SK-N-SH treated with all-trans-retinoic acid at 6 μM for 48 hours (cell line): ENCODE results near the gene ACADVL.

Experiments used
- ATAC-seq: fragments of 200-7000 bp; cut with Tn5 transposase; 3 replicates; pipeline ENCODE4 v1.9.1; 2020; ENCODE audit warnings: mild to moderate bottlenecking, moderate library complexity
- BACH2 ChIP-seq: fragments of 250-450 bp; sonication (Bioruptor Pico); IDR thresholded peaks from 2 replicates; pipeline ENCODE4 v1.9.0; 2021; ENCODE audit warnings: mild to moderate bottlenecking, borderline replicate concordance
- CSDC2 ChIP-seq: fragments of 250-450 bp; sonication (Bioruptor Pico); IDR thresholded peaks from 2 replicates; pipeline ENCODE4 v1.5.0; 2020; ENCODE audit warnings: mild to moderate bottlenecking, moderate library complexity
- ESRRG ChIP-seq: fragments of 250-450 bp; sonication (Bioruptor Pico); IDR thresholded peaks from 2 replicates; pipeline ENCODE4 v1.6.1; 2021; ENCODE audit warnings: mild to moderate bottlenecking
- GLIS3 ChIP-seq: fragments of 250-450 bp; sonication (Bioruptor Pico); IDR thresholded peaks from 2 replicates; pipeline ENCODE4 v1.5.0; 2020; ENCODE audit warnings: mild to moderate bottlenecking, moderate library complexity
- OSR1 ChIP-seq: fragments of 250-450 bp; sonication (Bioruptor Pico); IDR thresholded peaks from 2 replicates; pipeline ENCODE4 v1.8.0; 2022; ENCODE audit warnings: moderate library complexity, mild to moderate bottlenecking, inconsistent platforms
- SNAI2 ChIP-seq: fragments of 250-450 bp; sonication (Bioruptor Pico); IDR thresholded peaks from 2 replicates; pipeline ENCODE4 v1.5.0; 2020; ENCODE audit warnings: mild to moderate bottlenecking, moderate library complexity
- TCF4 ChIP-seq: fragments of 250-450 bp; sonication (Bioruptor Pico); IDR thresholded peaks from 2 replicates; pipeline ENCODE4 v1.8.0; 2021; ENCODE audit warnings: mild to moderate bottlenecking, moderate library complexity, borderline replicate concordance
- TOX ChIP-seq: fragments of 250-450 bp; sonication (Bioruptor Pico); IDR thresholded peaks from 2 replicates; pipeline ENCODE4 v1.8.0; 2021; ENCODE audit warnings: mild to moderate bottlenecking, moderate library complexity, borderline replicate concordance
- ZC3H10 ChIP-seq: fragments of 250-450 bp; sonication (Bioruptor Pico); IDR thresholded peaks from 2 replicates; pipeline ENCODE4 v1.5.1; 2021; ENCODE audit warnings: mild to moderate bottlenecking, moderate library complexity
- ZFP3 ChIP-seq: fragments of 250-450 bp; sonication (Bioruptor Pico); IDR thresholded peaks from 2 replicates; pipeline ENCODE4 v1.5.0; 2020; ENCODE audit warnings: mild to moderate bottlenecking, moderate library complexity
- ZFP30 ChIP-seq: fragments of 450-650 bp; formaldehyde crosslinking; IDR thresholded peaks from 2 replicates; pipeline ENCODE4 v1.5.0; 2022; ENCODE audit warnings: mild to moderate bottlenecking, moderate library complexity
- ZNF565 ChIP-seq: fragments of 450-650 bp; formaldehyde crosslinking; conservative IDR thresholded peaks from 2 replicates; pipeline ENCODE4 v1.5.0; 2020; ENCODE audit warnings: low read depth, mild to moderate bottlenecking, moderate library complexity
- ZNF70 ChIP-seq: fragments of 450-650 bp; formaldehyde crosslinking; IDR thresholded peaks from 2 replicates; pipeline ENCODE4 v1.5.0; 2020; ENCODE audit warnings: mild to moderate bottlenecking, moderate library complexity
- ZNF8 ChIP-seq: fragments of 450-650 bp; formaldehyde crosslinking; IDR thresholded peaks from 2 replicates; pipeline ENCODE4 v1.5.0; 2020; ENCODE audit warnings: mild to moderate bottlenecking, moderate library complexity
- TF ChIP-seq, protein P1 (sequence below): fragments of 250-450 bp; sonication (Bioruptor Pico); IDR thresholded peaks from 2 replicates; pipeline ENCODE4 v1.5.1; 2020; ENCODE audit warnings: low read depth, mild to moderate bottlenecking, moderate library complexity
- TF ChIP-seq, protein P2 (sequence below): fragments of 250-450 bp; sonication (Bioruptor Pico); IDR thresholded peaks from 2 replicates; pipeline ENCODE4 v1.5.1; 2021; ENCODE audit warnings: mild to moderate bottlenecking, moderate library complexity
- TF ChIP-seq, protein P3 (sequence below): fragments of 250-450 bp; sonication (Bioruptor Pico); IDR thresholded peaks from 2 replicates; pipeline ENCODE4 v1.8.0; 2020; ENCODE audit warnings: mild to moderate bottlenecking, moderate library complexity, borderline replicate concordance
- TF ChIP-seq, protein P4 (sequence below): fragments of 250-450 bp; sonication (Bioruptor Pico); IDR thresholded peaks from 2 replicates; pipeline ENCODE4 v1.5.0; 2020; ENCODE audit warnings: mild to moderate bottlenecking, moderate library complexity

The ACADVL gene

DNA sequence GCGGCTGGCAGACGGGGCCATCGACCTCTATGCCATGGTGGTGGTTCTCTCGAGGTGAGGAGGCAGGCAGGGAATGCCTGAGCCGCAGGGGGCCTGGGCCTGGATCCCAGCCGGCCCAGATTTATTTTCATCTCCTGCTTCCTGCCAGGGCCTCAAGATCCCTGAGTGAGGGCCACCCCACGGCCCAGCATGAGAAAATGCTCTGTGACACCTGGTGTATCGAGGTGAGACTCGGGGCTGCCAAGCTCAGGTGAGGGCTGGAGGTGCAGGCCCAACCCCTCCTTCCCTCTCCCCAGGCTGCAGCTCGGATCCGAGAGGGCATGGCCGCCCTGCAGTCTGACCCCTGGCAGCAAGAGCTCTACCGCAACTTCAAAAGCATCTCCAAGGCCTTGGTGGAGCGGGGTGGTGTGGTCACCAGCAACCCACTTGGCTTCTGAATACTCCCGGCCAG, 4.9 kb downstream of the ACADVL start:
- ATAC-seq, result no peak
- TF ChIP-seq ZFP30 (CRISPR knock-in tag), result no peak
- TF ChIP-seq ZC3H10 (CRISPR knock-in tag), result no peak
- no peak for TF ChIP-seq ZNF8 (CRISPR knock-in tag)
- TF ChIP-seq TCF4 (CRISPR knock-in tag), result no peak
- TF ChIP-seq GLIS3 (CRISPR knock-in tag), result no peak
- TF ChIP-seq CSDC2 (CRISPR knock-in tag), result no peak
- TF ChIP-seq, protein P1, sequence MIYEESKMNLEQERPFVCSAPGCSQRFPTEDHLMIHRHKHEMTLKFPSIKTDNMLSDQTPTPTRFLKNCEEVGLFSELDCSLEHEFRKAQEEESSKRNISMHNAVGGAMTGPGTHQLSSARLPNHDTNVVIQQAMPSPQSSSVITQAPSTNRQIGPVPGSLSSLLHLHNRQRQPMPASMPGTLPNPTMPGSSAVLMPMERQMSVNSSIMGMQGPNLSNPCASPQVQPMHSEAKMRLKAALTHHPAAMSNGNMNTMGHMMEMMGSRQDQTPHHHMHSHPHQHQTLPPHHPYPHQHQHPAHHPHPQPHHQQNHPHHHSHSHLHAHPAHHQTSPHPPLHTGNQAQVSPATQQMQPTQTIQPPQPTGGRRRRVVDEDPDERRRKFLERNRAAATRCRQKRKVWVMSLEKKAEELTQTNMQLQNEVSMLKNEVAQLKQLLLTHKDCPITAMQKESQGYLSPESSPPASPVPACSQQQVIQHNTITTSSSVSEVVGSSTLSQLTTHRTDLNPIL (CRISPR knock-in tag), result no peak

DNA sequence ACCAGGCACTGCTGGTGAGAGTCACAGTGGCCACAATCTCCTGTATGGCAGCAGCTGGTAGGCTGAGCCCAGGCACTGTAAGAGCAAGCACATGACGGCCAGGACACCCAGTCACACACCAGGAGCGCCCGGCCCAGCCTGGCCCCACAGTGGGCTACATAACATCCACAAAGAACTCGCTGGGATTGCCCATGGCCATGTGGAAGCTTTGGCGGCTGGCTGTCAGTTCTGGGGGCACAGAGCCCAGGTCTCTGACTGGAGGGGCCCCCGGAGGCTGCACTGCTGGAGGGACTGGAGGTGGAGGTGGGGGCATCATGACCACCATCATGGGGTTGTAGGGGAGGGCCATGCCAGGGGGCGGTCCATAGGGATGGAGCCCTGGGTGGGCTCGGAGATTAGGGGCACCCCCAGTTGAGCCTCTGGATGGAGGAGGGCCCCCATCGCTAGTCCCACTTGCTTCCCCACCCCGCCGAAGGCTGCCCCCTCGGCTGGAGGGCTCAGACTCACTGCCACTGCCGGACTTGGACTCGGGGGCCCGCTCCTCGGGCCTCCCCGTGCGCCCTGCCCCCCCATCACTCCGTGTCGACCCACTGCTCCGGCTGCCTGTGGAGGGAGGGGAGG, 6.1 kb downstream of the ACADVL start:
- ATAC-seq, result no peak

DNA sequence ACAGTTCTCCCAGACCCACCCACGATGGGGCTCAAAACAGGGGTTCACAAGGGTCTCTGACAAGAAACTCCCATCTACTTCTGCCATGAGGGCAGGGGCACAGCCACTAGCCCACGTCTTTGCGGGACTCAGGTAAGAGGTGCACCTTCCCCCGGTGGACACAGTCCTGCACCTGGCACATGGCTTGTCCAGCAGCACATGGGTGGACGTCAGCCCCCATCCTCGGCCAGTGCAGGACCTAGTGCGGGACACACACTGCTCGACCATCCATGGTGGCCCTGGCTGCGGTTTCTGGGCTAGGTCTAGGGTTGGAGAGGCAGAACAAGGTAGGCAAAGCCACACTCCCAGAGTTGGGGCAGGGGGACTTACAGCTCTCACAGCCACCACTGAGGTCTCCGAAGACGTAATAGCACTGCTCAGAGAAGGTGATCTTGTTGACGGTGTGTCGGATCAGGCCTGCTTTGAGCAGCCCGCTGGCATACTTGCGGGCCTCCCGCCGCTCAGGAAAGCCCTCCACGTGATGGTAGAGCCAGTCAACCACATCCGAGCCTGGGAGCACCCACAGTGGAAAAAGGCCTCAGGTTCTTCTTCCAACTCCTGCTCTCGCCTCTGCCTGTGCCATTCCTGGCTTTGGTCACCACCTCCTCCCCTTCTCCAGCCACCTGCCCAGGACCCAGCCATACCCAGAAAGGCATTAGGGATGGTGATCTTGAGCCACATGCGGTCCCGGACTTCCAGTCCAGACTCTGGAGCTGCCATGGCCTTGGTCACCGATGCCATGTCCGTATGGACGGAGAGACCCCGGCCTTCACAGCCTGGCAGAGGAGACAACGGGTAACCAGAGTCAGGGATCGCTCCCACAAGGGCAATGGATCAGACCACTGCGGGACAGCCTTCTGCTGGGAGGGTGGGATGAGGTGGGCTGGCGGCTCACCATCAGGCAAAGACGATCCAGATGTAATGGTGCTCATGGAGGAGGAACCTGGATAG, 7.3 kb downstream of the ACADVL start:
- ATAC-seq, result no peak
- TF ChIP-seq ESRRG (CRISPR knock-in tag), result no peak
- TF ChIP-seq, all 23 proteins: peak for 0

More for the DNA sequence above, 6.1 kb downstream of the ACADVL start:
- TF ChIP-seq, protein P2, sequence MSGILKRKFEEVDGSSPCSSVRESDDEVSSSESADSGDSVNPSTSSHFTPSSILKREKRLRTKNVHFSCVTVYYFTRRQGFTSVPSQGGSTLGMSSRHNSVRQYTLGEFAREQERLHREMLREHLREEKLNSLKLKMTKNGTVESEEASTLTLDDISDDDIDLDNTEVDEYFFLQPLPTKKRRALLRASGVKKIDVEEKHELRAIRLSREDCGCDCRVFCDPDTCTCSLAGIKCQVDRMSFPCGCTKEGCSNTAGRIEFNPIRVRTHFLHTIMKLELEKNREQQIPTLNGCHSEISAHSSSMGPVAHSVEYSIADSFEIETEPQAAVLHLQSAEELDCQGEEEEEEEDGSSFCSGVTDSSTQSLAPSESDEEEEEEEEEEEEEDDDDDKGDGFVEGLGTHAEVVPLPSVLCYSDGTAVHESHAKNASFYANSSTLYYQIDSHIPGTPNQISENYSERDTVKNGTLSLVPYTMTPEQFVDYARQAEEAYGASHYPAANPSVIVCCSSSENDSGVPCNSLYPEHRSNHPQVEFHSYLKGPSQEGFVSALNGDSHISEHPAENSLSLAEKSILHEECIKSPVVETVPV, result no peak
- TF ChIP-seq ZFP3 (CRISPR knock-in tag) (no peak), TCF4 (CRISPR knock-in tag) (no peak), OSR1 (CRISPR knock-in tag) (no peak), ZNF70 (CRISPR knock-in tag) (no peak), ZC3H10 (CRISPR knock-in tag) (no peak), BACH2 (CRISPR knock-in tag) (no peak), ZNF565 (CRISPR knock-in tag) (no peak), CSDC2 (CRISPR knock-in tag) (no peak), TOX (no peak), SNAI2 (CRISPR knock-in tag) (no peak)
- TF ChIP-seq, protein P1 (CRISPR knock-in tag), result no peak
- TF ChIP-seq, protein P3, sequence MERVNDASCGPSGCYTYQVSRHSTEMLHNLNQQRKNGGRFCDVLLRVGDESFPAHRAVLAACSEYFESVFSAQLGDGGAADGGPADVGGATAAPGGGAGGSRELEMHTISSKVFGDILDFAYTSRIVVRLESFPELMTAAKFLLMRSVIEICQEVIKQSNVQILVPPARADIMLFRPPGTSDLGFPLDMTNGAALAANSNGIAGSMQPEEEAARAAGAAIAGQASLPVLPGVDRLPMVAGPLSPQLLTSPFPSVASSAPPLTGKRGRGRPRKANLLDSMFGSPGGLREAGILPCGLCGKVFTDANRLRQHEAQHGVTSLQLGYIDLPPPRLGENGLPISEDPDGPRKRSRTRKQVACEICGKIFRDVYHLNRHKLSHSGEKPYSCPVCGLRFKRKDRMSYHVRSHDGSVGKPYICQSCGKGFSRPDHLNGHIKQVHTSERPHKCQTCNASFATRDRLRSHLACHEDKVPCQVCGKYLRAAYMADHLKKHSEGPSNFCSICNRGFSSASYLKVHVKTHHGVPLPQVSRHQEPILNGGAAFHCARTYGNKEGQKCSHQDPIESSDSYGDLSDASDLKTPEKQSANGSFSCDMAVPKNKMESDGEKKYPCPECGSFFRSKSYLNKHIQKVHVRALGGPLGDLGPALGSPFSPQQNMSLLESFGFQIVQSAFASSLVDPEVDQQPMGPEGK (CRISPR knock-in tag), result no peak
- TF ChIP-seq, protein P4, sequence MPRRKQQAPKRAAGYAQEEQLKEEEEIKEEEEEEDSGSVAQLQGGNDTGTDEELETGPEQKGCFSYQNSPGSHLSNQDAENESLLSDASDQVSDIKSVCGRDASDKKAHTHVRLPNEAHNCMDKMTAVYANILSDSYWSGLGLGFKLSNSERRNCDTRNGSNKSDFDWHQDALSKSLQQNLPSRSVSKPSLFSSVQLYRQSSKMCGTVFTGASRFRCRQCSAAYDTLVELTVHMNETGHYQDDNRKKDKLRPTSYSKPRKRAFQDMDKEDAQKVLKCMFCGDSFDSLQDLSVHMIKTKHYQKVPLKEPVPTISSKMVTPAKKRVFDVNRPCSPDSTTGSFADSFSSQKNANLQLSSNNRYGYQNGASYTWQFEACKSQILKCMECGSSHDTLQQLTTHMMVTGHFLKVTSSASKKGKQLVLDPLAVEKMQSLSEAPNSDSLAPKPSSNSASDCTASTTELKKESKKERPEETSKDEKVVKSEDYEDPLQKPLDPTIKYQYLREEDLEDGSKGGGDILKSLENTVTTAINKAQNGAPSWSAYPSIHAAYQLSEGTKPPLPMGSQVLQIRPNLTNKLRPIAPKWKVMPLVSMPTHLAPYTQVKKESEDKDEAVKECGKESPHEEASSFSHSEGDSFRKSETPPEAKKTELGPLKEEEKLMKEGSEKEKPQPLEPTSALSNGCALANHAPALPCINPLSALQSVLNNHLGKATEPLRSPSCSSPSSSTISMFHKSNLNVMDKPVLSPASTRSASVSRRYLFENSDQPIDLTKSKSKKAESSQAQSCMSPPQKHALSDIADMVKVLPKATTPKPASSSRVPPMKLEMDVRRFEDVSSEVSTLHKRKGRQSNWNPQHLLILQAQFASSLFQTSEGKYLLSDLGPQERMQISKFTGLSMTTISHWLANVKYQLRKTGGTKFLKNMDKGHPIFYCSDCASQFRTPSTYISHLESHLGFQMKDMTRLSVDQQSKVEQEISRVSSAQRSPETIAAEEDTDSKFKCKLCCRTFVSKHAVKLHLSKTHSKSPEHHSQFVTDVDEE (CRISPR knock-in tag), result no peak
